ENCODE results near the gene PDZRN3.

GRCh38 chr3:73467211-73467610 lies 157.5 kb downstream of the PDZRN3 start:
- TF ChIP-seq, protein P1, sequence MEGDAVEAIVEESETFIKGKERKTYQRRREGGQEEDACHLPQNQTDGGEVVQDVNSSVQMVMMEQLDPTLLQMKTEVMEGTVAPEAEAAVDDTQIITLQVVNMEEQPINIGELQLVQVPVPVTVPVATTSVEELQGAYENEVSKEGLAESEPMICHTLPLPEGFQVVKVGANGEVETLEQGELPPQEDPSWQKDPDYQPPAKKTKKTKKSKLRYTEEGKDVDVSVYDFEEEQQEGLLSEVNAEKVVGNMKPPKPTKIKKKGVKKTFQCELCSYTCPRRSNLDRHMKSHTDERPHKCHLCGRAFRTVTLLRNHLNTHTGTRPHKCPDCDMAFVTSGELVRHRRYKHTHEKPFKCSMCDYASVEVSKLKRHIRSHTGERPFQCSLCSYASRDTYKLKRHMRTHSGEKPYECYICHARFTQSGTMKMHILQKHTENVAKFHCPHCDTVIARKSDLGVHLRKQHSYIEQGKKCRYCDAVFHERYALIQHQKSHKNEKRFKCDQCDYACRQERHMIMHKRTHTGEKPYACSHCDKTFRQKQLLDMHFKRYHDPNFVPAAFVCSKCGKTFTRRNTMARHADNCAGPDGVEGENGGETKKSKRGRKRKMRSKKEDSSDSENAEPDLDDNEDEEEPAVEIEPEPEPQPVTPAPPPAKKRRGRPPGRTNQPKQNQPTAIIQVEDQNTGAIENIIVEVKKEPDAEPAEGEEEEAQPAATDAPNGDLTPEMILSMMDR (conservative IDR thresholded peaks at IDR 0.05), result no peak
- TF ChIP-seq EZH2 (IDR thresholded peaks at IDR 0.05; ENCODE audit: low read depth), result no peak

Measured in PC-9 (cell line).